ENCODE data around the gene CNIH2.

The CNIH2 gene

DNA sequence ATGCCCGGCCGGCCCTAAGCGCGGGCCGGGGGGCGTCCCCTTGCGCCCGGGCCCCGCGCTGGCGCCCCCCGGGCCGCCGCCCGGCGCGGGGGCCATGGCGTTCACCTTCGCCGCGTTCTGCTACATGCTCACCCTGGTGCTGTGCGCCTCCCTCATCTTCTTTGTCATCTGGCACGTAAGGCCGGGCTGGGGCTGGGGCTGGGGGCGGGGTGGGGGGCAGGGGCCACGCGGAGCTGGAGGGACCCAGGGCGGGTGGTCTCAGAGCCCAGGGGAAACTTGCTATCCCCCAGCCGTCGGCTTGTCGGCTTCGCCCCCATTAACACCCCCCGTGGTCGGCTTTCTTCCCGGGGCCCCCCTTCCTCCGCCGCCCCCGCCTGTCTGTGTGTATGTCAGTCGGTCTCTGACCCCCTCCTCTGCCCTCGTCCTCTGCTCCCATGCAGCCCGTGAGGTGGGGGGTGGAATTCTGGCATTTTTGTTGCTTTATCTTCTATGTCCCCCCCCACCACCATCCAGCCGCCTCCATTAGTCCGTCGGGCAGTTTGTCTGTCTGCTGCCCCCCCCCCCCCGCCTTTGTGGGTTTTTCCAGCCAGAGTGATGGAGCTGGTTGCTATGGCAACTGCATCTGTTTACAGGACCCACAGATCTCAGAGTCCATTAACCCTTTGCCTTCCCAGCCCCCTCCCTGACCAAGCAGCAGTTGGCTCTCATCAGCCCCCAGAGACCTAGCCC is 552 bp downstream of the CNIH2 start:
- DNase-seq: no peak

DNA sequence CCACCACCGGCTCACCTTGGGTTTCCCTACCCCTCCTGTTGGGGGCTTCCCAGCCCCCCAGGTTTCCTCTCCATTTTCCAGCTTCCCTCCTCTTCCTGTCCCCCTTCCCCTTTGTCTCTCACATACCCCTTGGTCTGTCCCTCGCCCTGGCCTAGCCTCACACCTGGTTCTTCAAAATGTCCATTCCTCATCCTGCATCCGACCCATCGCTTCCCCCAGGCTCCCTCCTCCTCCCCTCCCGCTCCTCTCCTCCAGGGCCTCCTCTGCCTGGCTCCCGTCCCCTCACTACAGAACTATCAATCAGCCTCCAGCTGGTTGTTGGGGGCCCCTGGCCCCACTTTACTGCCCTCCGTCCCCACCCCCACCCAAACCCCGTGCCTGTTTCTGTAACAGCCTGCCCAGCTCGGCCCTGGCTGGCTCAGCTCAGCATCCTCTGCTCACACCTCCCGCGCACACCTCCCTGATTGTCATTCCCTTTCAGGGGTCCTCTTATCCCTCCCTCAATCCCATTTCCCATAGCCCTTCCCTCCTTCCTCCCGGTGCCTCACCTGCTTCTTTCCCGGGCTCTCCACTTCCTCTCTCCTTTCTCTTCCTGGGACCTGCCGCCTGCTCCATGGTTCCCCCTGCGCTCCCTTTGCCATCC is 1.2 kb downstream of the CNIH2 start:
- DNase-seq: no peak

DNA sequence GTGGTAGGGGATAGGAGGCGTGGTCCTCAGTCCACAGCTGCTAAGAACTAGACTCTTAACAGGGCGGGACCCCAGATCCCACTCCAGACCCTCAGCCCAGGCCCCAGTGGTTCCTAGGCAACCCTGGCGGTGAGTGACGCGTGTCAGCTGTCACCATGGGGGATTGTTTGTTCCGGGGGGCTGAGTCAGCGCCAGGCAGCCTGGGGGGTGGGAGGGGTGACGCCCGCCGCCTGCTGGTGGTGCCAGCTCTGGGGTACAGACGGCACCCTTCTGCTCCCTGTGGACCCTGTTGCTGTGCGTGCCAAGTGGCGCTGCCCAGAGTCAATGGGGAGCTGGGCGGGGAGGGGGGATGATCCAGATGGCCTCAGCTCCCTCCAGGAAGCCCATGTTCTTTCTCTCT is 2.5 kb downstream of the CNIH2 start:
- DNase-seq: no peak

DNA sequence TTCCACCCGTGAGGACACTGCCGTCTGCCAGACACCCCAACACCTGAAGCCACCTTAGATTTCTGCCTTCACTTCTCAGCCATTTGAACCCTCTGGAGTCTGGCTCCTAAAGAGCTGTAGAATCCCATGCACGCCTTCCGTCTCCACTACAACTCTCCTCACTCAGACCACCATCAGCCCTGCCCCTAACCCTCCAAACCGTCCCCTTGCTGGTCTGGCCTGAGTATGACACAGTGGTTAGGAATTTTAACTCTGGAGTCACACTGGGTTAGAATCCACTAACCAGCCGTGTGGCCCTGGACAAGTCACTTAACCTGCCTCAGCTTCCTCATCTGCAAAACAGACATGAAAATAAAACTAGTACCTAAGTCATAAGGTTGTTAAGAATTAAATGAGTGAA is 3.0 kb downstream of the CNIH2 start:
- no peak for DNase-seq

DNA sequence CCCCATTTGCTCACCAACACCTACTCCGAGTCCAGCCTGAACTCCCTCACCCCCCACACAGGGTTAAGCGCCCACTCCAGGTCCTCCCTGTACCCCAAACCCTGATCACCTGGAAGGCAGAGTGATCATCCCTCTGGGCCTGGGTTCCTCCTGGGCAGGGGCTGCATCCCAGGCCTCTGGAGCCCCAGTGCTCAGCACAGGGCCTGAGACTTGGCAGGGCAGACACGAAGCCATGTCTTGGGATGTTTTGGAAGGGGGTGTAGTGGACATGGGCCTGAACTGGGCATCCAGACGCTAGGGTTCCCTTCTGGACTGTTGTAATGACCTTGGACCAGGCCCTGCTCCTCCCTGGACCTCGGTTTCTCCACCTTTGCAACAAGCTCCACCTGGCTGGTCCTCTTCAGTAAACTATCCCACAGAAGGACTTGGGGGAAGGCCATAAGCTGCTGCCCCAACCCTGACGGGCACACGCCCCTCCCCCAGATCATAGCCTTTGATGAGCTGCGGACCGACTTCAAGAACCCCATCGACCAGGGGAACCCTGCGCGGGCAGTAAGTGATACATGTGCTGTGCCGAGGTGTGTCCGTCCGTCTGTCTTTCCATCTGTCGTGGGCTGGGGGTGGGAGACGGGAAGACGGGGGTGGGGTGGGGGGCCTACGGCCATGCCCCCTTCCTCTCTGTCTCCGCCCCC is 3.9 kb downstream of the CNIH2 start:
- DNase-seq: no peak

DNA sequence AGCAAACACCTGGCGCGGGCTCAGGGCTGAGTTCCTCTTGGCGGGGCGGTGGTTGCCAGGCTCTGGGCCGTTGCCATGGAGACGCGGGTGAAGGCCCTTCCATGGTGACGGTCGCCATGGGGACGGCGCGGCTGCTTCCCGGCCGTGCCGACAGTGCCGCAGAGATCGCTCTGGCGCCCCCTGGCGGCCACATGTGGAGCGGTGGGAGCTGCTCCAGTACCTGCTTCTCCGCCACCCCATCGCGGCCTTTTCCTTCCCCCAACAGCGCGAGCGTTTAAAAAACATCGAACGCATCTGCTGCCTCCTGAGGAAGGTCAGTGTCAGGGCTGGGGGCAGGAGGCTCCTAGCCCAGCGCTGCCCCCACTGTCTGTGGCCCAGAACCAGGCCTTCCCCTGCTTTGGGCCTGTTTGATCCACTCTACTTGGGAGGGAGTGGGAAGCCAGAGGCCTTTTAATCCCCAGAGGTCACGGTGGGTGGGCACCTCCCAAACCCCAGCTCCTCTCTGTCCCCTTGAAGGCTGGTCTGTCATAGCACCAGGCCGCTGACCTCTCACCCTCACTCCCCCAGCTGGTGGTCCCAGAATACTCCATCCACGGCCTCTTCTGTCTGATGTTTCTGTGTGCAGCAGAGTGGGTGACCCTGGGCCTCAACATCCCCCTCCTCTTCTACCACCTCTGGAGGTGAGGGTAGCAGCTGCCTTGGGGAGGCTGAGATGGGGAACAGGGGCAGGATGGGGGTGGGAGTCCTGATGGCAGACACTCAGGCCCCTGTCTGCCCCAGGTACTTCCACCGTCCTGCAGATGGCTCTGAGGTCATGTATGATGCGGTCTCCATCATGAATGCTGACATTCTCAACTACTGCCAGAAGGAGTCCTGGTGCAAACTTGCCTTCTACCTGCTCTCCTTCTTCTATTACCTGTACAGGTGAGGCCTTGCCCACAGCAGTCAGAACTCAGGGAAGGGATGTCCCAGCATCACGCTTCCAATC is 4.8 kb downstream of the CNIH2 start:
- peak; percentile 80 for DNase-seq

DNA sequence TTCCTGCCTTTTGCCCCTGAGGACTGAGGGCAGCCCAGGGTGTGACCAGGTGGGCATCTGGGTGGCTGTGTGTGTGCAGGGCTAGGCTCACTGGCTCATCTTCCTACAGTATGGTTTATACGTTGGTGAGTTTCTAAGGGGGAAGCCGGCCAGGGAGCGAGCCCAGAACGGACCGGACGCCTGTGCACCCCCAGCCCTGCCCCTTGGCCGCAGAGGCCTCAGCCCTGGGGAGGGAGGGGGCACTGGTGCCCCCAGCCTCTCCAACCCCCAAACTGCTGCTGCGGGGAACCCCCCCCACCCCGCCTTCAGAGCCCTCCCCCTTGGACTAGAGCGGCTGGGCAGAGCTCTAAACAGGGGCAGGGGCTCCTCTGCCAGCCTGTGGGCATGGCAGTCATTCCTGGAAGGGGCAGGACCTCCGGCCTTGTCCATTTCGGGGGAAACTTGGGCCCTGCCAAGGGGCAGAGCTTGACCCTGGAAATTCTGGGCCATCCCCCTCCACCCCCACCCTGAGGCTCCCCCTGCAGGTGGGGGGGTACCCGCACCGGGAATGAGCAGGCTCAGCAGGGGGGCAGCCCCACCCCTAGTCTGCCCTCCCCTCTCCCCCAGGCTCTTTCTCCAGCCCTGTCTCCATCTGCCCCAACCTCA is 5.6 kb downstream of the CNIH2 start:
- no peak for DNase-seq

DNA sequence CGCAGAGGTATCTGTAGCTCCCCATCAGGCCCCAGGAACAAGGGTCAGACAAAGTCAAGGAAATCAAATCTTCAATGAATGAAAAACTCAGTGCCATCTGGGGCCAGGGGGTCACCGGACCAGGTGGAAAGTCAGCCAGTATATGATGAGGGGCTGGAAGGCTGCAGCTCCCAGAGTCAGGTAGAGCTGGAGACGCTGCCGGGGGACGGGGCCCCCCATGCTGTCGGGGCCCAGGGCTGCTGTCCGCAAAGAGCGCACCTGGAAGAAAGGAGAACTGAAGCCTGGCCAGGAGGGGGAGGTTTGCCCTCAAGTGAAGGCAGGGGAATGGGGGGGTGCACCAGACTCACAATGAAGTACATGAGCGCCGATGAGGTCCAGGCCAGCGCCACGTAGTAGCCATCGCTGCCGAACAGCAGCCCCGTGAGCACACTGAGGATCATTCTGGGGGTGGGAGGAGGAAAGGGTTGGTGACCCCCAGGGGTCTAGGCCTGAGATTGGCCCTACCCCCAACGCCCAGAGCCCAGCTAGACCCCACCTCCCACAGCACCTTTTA is 6.6 kb downstream of the CNIH2 start:
- no peak for DNase-seq

DNA sequence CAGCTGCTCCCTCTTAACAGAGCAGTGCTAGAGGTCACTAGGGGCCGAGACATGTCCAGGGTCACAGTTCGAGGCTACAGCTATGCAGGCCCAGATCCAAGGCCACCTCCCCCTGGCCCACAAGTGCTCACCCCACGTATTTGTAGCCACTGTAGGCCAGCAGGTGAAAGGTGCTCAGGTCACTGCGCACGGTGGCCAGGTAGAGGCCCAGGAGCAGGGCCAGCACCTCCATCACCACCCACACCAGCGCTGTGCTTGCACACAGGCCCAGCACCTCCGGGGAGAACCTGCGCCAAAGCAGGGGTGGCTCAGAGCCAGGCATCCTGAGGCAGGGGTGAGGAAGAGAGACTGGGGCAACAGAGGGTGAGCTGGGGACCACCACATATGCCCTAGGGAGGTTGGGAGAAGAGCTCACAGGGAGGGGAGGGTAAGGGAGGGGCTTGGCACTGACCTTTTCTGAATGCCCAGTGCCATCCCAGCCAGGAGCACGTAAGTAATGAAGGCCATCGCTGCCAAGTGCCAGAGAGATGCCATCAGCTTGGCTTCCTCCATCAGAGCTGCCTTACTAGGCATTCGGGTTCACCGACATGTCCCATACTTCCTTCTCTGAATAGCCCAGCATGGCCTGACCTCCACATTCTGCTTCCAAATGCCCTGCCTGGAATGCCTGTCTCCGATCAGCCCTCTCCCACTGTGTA is 7.4 kb downstream of the CNIH2 start:
- DNase-seq: no peak

DNA sequence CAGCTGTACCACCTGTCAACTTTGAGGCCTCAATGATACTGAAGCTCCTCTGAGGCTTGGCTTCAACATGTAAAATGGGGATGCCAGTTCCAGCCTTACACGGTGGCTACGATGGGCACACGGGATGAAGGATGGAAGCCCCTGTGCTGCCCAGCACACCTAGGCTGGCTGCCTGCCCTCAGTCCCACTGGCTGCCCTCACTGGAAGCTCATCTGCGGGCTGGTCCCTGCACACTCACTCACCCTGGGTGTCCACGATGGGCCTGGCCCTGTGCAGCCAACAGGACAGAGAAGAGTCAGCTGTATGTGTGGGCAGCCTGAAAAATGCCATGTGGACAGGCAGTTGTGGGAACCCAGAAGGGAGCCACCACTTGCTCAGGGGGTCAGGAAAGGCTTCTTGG is 8.7 kb downstream of the CNIH2 start:
- DNase-seq: no peak

DNA sequence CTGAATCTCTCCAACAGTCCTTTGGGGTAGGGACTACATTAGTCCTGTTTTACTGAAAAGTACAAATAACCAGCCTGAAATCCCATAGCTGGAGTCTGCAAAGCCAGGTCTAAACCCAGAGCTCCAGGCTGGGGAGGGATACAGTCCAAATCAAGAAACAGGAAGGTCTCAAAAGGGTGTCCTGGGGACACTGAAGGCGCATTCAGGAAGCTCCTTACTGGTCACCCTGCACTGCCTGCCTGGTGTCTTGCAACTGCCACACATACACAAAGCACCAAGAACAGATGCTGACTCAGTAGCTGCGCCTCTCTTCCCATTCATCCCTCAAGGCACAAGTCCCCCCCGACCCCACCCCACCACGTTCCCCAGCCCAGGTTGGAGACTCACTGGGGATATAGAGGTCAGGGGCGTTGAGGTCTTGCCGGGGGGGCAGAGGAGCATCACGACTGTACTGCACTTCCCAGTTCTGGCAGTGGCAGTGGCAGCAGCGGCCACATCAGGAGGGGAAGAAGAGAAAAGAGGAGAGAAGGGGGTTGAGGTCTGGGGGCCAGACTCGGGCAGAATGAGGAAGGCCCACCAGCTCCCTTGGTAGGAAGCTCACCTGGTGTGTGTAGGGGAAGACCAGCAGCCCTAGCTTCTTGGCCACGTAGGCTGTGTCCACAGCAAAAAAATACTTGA is 9.4 kb downstream of the CNIH2 start:
- no peak for DNase-seq

DNA sequence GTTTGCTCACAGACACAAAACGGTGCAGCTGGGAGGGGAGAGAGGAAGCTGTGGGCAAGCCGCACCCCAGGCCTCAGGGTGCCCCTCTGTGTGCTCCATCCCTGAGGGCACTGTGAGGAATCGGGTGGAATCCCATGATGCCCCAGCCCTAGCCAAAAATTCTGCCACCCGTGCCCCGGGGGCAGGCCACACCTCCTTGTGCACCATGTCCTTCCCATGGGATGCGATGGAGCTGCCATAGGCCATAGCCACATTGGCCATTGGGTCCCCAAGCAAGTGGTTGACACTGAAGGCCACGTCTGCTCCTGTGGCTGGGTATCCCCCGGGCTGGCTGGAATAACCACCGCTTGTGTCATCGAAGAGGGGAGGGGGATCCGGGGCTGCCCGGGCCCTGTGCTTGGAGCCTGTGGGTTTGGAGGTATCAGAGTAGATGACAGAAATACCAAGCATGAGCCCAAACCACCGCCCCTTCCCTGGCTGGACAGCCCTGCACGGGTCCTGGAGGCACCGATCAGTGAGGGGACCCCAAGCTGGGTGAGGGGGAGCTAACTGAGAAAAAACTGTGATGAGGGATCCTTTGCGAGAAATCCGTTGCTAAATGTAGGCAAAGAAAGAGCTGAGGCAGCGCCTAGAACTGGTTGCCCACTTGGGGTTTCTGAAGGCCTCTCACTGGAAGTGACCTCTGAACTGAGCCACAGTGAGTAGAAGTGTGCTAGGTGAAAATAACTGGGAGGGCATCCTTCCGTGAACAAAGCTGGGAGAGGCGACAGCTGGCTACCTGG is 10.1 kb downstream of the CNIH2 start:
- DNase-seq: no peak

DNA sequence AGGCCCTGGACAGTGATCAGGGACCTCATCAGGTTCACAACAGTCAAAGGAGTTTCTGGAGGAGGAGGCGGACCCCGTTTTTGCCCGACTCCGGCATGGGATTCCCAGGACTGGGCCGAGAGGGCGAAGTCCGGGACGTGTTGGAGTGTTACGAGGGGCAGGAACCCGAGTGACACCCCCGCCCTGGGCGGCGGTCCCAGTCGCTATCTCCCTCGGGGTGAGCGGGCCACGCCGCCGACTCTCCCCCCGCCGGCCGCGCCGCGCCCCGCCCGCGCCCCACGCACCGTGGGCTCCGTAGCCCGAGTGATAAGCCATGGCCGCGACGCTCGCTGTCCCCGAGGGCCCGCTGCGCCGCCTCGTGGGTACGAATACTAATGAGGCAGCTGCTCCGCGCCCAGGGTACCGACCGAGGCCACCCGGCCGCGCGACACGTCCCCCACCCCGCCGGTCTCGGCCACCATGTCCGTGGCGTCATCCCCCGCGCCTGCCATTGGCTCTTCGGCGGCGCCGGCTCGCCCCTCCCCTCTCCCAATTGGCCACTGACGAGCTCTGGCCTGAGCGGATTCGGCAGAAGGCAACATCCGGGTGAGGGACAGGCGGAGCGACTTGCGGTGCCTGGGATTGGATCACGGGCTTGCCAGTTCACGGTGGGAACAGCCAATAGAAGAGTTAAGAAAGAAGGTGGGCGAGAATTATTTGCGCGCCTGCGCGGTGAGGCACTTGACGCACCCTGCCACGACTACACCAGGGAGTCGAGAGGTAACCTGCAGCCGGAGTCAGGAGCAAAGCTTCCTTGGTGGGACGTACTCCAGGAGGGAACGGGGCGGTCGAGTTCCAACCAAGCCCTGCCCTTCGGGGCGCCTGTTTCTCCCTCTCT is 10.9 kb downstream of the CNIH2 start, which contains the start of gene YIF1A:
Gene YIF1A (minus strand): TSS at position 473 of the 877 bp plus-strand sequence. CDS start 158 bp downstream, at position 315.
- DNase-seq: peak; percentile 98

DNA sequence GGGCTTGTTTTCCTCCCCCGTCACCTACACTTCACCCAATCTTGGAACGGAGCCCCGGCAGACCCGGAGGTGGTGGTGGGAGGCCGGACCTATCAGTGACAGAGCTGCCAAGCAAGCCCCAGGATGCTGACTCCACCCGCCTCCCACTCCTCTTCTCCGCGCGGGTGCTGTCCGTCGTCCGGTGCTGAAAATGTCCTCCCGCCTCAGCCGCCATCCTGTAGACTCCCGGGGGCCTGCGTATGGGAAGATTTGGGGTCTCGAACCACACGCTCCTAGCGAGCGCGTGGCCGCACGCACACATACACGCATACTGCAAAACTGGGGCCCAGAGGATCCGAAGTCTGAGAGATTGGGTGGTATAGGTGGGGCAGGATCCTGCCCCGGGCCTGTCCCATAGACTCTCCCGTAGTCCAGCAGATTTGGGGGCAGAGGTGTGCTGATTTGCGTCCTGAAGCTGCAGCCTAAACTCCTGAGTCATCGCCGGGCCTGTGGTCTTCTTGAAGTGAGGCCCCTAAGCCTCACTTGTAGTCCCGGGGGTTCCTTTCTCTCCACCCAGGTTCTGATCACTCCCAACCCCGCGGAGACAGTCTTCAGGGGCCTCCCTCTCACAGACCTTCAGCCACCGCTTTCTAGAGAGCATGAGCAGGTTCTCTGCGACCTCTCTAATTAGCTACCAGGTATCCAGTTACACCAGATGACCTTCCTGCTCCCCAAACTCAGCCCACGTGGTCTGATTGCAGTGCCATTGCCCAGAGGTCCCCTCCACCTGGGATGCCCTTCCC is 11.8 kb downstream of the CNIH2 start:
- DNase-seq: peak; percentile 87

DNA sequence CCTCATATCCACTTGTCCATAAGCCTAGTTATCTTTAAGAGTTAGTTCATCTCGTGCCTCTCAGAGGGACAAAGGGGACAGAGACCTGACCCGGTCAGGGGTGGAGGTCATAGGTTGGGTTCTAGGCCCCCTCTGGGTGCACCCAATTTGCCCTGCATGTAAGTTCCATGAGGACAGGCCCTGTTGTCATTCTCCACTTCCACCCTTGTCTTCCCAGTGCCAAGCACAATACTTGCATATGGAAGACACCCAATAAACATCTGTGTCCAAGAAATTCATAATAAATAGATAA is 12.3 kb downstream of the CNIH2 start:
- DNase-seq: no peak

DNA sequence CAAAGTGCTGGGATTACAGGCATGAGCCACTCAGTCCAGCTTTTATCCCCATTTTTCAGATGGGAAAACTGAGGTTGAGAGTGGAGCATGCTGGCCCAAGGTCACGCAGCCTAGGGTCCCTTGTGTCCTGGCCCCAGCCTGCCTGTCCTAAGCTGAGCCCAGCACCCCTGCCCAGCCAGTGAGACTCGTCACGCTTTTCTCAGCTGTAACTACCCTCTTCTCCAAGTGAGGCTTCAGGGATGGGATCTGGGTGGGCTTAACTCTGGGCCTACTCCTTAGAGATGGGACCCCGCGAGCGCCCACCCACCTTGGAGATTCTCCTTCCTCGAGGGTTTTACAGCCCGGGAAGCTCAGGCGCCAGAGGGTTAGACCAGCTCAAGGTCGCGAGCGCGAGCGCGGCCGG is 13.3 kb downstream of the CNIH2 start:
- no peak for DNase-seq

DNA sequence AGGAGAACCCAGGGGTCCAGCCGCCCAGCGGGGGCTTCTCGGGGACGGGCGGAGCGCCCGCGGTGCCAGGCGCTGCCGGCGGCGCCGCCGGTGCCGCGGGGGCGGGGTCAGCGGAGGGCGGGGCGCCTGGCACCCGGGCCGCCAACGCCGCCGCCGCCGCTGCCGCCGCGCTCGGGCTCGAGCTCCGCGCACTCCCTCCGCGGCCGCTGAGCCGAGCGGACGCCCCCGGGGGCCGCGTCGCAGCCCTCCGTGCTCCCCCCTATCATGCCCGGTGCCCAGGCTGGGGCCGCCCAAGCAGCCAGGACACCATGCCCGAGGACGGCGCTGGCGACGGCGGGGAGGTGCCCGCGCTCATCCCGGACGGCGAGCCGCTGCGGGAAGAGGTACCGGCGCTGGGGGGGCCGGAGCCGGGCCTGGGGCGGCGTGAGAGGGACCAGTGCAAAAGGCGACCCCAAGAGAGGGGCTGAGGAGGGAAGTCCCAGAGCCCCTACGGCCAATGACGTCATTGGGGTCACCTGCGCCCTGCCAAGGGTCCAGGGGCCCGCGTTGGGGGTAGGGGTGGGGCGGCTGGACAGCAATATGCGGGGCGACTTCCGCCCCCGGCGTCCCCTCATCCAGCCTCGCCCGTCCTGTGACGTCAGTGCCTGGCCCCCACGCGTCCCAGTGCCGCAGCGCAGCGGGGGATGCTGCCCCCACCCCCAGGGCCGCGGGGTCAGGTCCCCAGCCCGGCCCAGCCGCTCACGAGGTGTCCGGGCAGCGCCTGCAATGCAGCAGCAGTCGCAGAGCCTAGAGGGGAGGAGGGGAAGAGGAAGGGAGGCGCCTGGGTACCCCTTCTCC is 13.9 kb downstream of the CNIH2 start, which contains the start of gene TMEM151A:
Gene TMEM151A (plus strand): TSS at position 189 of the 837 bp plus-strand sequence. CDS start 120 bp downstream, at position 309.
- no peak for DNase-seq
